Measurements from ENCODE around the gene COX6B2.

DNA sequence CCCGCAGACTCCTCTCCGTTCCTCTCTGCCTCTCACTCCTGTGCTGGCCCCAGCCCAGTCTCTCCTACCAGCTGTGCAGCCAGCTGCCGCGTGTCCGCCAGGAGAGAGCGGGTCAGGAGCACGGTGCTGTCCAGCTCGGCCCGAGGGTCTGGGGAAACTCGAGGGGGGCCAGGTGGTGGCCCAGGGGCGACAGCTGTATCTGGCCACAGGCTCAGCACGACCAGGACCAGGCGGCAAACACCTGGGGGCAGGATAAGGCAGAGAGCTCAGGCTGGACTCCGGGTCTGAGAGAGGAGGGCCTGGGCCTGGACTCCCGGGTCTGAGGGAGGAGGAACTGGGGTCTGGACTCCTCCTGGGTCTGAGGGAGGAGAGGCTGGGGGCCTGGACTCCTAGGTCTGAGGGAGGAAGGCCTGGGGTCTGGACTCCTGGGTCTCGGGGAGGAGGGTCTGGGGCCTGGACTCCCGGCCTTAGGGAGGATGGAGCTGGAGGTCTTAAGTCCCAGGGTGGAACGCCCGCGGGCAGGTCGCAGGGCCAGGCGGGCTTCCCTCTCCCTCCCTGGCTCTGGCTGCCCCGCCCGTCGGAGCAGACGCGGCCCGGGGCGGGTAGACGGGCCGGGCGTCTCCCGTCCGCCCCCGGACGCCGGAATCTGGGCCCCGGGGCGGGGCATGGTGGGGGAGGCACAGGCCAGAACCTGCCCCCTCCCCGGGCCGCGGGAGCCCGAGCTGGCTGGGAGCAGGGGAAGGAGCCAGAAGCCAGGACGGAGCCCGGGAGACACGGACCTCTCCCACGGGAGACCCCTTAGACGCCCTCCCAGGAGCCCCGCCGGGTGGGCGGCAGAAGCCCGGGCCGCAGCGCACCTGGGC is 14.4 kb upstream of the COX6B2 start:
- TF ChIP-seq, protein P1, sequence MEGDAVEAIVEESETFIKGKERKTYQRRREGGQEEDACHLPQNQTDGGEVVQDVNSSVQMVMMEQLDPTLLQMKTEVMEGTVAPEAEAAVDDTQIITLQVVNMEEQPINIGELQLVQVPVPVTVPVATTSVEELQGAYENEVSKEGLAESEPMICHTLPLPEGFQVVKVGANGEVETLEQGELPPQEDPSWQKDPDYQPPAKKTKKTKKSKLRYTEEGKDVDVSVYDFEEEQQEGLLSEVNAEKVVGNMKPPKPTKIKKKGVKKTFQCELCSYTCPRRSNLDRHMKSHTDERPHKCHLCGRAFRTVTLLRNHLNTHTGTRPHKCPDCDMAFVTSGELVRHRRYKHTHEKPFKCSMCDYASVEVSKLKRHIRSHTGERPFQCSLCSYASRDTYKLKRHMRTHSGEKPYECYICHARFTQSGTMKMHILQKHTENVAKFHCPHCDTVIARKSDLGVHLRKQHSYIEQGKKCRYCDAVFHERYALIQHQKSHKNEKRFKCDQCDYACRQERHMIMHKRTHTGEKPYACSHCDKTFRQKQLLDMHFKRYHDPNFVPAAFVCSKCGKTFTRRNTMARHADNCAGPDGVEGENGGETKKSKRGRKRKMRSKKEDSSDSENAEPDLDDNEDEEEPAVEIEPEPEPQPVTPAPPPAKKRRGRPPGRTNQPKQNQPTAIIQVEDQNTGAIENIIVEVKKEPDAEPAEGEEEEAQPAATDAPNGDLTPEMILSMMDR (IDR thresholded peaks at IDR 0.05): no peak
- TF ChIP-seq POLR2A (IDR thresholded peaks at IDR 0.05): no peak
